Measurements from ENCODE around the gene RCSD1. TPM values are rescaled to one million over a fixed set of nuclear protein-coding genes. Genes with fewer than 3 reads are reported as not detected.

RCSD1 gene
- total and polyA plus RNA-seq, 10 of the 15 experiments (the other 5 are each of a cell fraction or from before 2014, with no cell fraction given) = 11.4 to 78.3 (median 71.6) TPM

- TF ChIP-seq HDAC6 (IDR thresholded peaks at IDR 0.05; ENCODE audit: unreplicated experiment) (peak; percentile 84), STAT3 (IDR thresholded peaks at IDR 0.05; ENCODE audit: low read depth, low read length) (no peak), POLR2AphosphoS5 (IDR thresholded peaks at IDR 0.05; ENCODE audit: low read length) (peak; percentile 74), WRNIP1 (IDR thresholded peaks at IDR 0.05; ENCODE audit: borderline replicate concordance, low read depth, low read length) (peak; percentile 66; the same call in 1 of the 2 replicates), PBX3 (IDR thresholded peaks at IDR 0.05; ENCODE audit: insufficient replicate concordance, low read depth, low read length) (no peak), SKIL (IDR thresholded peaks at IDR 0.05; ENCODE audit: low read depth, poor library complexity, severe bottlenecking) (peak; percentile 87)
Measured at GRCh38 chr1:167714439-167715156, 84.6 kb downstream of the RCSD1 start (continued).

Data from GM12878 (cell line).